ENCODE measurements around the gene ANKDD1A.
A peak's percentile ranks its signal among the peaks of the same experiment; 100 is the strongest.

ANKDD1A gene

DNA sequence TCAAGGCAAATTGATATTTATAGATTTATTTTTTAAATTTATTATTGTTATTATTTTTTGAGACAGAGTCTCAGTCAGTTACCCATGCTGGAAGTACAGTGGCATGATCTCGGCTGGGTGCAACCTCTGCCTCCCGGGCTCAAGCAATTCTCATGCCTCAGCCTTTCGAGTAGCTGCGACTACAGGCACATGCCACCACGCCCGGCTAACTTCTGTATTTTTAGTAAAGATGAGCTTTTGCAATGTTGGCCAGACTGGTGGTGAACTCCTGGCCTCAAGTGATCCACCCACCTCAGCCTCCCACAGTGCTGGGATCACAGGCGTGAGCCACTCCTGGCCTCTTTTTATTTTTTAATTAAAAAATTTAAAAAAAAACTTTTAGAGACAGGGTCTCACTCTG is 59.0 kb downstream of the ANKDD1A start:
- no peak for DNase-seq

DNA sequence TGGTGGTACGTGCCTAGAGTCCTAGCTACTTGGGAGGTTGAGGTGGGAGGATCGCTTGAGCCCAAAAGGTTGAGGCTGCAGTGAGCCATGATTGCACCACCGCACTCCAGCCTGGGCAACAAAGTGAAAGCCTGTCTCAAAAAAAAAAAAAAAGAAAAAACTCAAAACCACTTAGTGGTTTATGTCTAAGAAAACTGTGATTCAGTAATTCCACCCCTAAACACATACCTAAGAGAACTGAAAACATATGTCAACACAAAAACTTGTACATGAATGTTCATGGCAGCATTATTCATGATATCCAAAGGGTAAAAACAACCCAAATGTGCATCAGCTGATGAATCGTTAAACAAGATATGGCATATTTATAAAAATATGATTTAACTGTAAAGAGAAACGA is 63.7 kb downstream of the ANKDD1A start:
- no peak for DNase-seq

DNA sequence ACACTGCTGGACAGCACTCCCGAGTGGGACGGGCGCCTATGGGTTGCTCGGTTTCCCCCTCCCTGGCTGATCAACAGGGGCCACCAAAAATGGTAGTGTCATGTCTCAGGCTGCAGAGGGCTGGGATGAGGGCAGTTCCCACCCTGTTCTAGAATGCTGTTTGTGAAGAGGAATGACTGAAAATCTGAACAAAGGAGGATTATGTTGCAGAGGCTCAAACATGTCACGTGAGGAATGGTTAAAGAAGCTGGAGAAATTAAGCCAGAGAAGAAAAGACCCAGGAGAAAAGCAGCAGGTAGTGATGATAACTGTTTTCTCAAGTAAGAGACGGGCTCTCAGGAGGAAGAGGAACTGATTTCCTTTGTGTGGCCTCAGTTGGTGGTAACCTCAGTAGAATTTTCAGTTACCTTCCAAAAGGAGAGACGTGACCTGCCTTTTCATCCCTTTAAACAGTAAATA is 67.6 kb downstream of the ANKDD1A start:
- no peak for DNase-seq

DNA sequence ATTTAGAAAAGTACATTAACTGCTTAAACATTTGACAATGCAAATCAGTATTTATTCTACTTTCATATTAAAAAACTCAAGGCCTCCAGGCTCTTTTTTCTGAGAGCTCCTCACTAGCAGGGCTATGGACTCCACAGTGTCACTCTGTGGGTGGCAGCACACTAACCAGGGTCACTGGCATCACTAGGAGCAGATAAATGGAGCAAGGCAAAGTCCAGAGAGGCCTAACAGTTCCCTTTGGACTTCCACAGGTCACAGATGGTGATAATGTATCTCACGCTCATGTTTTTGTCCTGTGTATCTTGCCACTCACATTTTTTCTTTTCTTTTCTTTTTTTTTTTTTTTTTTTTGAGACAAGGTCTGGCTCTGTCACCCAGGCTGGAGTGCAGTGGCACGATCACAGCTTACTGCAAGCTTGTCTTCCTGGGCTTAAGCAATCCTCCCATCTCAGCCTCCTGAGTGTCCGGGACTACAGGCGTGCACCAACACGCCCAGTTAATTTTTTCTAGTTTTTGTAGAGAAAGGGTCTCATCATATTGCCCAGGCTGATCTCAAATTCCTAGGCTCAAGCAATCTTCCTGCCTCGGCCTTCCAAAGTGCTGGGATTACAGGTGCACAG is 70.2 kb downstream of the ANKDD1A start:
- no peak for DNase-seq

DNA sequence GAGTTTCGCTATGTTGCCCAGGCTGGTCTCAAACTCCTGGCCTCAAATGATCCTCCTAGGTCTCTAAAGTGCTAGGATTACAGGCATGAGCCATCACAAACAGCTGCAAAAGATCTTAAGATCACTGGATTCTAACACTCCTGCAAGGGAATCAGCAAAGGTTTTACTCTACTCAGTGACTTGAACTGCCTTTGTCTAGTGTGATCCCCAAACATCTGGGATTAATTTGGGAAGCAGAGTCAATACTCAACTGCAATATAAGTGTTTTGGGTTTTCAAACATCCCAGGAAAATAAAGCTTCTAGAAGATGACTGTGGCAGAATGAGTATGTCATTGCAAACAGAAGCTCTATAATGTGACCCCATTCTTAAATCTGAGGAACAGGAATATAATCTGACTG is 70.8 kb downstream of the ANKDD1A start:
- DNase-seq, result no peak

DNA sequence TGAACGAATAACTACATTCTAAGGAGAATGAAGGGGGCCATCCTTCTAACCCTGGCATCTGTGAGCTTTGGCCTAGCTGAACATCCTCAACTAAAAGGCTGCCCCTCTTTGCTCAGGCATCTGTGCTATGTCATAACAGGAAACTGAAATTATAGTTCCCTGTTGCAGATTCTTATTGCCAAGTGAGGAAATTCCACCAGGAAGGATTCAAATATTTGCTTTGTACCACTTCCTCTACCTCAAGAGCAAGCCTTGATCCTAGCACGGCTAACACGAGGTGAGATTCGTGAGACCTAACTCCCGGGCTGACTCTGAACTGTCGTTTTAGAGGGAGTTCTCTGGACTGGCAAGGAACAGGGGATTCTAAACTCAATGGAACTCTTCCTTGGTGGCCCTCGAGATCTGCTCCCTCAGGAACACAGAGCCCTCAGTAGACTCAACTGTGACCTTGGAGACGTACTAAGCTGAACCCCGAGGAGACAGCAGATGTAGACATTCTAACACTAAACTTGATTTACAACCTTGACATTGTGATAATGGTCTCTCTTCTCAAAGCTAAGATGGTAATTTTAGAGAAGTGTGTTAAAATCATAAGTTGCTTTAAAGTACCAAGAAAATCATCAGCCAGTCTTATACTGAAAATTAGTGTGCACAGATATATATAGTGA is 73.8 kb downstream of the ANKDD1A start:
- DNase-seq, result no peak

DNA sequence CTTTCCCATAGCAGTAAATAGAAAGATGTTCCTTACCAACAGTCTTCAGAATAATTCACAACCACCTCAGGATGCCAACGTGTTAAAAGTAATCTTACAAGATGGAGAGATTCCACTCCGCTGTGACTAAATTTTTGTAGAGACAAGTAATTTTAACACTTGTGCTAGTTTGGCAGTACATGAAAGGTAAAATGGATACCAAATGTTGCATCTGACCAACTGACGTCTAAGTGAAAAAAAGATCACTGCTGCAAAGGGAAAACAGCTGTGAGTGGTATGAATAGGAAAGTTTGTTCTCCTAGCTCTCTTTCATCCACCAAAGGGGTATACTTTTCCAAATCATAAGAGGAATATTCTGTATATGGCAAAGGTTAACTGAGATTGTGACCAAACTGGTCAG is 75.4 kb downstream of the ANKDD1A start:
- DNase-seq, result no peak

DNA sequence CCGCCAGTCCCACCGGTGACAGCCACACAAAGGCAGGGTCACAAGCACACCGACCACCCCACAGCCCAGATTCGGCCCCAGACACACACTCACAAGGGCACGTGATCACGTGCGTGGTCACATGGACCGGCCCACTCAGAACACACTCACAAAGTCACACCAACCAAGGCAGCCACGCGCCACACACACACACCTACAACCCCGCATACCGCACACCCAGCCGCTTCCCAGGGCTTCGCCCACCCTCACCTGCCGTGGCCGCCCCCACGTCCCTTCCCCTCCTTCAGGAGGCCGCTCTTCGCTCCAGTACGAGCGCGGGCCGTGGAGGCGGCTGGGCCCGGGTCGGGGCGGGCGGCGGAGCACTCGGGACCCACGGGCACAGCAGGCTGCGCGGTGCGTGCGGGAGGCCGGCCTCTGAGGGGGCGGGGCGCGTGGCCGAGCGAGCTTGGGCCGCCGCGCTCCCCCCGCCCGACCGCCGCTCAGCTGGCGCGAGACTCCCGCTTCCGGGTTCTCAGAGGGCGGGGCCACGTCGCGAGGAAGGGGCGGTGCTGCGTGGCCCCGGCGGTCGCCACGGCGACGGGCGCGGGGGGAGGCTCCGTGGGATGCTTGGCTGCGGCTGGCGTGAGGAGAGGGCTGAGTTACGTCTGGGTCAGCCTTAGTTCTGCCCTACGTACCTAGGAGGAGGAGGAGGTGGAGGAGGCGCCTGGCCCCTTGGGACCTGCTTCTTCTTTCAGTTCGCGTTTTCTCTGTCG is 77.9 kb downstream of the ANKDD1A start, which contains the start of gene SPG21:
Gene SPG21, minus strand, starts transcription at position 499 of the 752 bp plus-strand sequence. CDS start 6,345 bp downstream, outside the sequence.
- DNase-seq, result peak; percentile 90

DNA sequence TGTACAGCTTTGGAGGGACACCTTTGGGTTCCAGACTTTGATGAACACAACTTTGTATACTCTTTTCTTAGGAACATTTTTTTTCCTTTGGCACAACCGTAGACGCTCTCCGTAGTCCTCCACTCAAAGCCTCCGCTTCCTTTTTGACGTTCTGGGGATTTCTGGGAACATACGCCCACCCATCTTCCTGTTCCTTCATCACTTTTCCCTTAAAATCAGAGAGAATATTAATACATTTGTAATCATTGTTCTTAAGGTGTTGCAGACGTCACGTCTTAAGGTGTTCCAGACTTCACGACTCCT is 78.4 kb downstream of the ANKDD1A start:
- no peak for DNase-seq

DNA sequence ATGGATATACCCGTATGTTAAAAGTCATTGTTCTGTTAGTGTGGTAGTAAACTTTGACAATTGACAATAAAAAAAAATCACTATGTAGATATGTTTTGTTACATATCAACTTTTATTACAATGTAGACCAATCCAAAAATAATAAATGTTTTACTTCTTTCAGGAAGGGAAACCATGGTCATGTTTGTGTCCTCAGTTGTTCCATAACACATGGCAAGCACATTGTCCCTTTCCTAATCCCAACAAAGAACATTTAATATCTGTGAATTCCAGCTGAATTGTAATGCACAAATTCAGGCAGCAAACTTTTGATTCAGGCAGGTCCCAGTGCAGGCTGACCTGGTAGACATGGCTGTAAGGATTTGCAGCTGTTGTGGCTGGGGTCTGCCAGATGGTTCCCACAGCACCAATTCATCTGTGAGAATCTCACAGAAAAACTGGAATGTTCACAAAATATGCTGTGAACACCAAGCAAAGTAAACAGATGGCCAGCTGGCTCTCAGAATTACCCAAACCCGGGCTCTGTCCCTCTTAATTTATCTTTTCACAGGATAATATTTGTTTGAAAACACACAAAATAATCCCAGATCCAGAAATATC is 79.9 kb downstream of the ANKDD1A start:
- no peak for DNase-seq

DNA sequence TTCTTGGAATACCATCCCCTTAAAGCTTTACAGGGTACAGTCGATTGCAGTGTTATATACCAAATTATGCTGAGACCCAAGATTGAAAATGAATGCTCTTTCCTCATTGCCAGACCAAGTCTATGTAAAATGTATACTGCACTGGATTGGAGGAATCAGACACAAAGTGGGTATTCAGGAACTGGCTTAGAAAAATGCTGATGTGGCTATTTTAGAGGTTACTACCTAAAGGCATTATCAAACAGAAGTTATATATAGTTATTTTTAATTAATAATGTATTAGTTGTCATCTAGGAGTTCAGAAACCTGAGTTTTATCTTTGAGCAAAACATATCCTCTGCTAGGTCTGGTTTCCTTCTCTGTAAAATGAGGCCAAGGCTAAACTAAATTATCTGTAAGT is 81.6 kb downstream of the ANKDD1A start:
- no peak for DNase-seq

DNA sequence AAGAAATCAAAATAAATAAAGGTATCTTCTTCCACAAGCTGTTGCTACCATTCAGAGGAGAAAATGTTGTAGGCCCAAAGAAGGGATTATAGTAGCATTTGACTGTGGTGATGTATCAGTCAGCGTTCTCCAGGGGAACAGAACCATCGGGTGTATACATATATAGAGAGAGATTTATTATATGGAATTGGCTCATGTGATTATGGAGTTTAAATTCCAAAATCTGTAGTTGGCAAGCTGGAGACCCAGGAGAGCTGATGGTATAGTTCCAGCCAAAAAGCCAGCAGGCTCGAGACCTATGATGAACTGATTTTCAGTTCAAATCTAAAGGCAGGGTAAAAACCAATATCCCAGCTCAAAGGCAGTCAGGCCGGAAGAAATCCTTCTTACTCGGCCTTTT is 85.4 kb downstream of the ANKDD1A start:
- no peak for DNase-seq

DNA sequence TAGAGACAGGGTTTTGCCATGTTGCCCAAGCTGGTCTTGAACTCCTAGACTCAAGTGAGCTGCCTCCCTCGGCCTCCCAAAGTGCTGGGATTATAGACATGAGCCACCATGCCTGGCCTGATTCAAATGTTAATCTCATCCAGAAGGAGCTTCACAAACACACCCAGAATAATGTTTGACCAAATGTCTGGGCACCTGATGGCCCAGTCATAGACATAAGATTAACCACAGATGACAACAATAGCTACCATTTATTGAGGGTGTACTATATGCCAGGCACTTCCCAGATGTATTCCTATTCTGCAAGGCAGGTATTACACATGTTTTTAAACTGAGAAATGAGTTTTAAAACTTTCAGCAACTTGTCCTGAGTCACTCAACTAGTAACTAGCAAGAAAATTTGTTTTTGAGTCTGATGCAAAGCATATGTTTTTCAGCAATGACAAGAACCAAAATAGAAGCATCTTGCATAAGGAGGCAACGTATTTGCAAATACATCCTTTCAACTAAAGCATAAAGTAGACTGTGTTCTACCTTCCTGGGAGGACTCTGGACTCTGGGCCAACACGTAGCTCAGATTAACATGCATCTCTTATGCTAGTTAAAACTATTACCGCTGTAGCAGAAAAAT is 86.2 kb downstream of the ANKDD1A start:
- no peak for DNase-seq

DNA sequence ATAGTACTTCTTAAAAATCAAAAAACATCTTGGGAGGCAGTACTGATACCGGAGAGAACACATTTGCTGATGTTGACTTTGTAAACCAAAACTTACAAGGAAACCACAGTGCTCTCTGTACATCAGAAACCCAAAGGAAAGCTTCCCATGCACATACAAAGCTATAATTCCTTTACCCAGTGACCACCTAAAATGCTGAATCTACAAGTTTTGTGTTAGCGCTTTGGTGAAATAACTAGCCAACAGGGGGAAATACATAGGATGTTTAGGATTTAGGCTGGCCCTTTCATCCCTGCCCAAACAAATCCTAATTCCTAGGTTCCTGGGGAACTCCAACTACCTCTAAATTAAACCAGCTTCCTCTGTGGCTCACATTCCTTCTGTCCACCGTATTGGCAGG is 93.3 kb downstream of the ANKDD1A start:
- no peak for DNase-seq

DNA sequence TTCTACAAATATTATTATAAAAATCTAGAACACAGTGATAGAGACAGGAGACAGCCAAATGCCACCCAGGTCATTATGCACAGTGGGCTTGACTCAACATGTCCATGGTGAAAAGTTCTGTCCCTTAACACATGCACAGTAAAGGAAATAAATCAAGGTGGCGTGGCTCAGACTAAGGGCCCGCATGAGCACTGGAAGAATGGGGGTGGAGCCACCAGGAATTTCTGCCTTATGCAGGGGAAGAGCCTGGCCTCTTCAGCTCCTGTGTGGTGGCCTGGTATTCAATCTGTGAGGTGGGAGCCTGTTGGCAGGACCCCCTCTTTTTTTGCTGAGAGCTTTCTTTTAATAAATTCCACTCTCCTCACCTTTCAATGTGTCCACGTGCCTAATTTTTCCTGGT is 95.2 kb downstream of the ANKDD1A start:
- no peak for DNase-seq

Data from T1000 (cell line).